ENCODE data around the gene ACTG1. TPM values are rescaled to one million over a fixed set of nuclear protein-coding genes. Genes with fewer than 3 reads are reported as not detected.
A peak's percentile ranks its signal among the peaks of the same experiment; 100 is the strongest.

Gene ACTG1
- total and polyA plus RNA-seq, 9 of the 15 experiments (the other 6 are each of a cell fraction or from before 2014, with no cell fraction given) = 224 to 1,775 (median 568) TPM

GRCh38 chr17:81536299-81537290 lies 24.0 kb upstream of the ACTG1 start (continued):
- TF ChIP-seq OTX1 (CRISPR knock-in tag; IDR thresholded peaks at IDR 0.05) = no peak
- TF ChIP-seq CHD2 (IDR thresholded peaks at IDR 0.05; ENCODE audit: low read depth, low read length) = 0 out of 2 replicates have a peak, but pooled peaks have one; percentile 12
- TF ChIP-seq BRF1 (IDR thresholded peaks at IDR 0.05; ENCODE audit: borderline replicate concordance, extremely low read depth, insufficient read length) = no peak
- TF ChIP-seq POLR2A (conservative IDR thresholded peaks at IDR 0.05) = peak; percentile 42
- peak; percentile 49; the same call in 1 of the 2 replicates for TF ChIP-seq HNRNPL (IDR thresholded peaks at IDR 0.05; ENCODE audit: low read depth, low read length)
- peak; percentile 86 for TF ChIP-seq ZBTB33 (CRISPR knock-in tag; IDR thresholded peaks at IDR 0.05)
- TF ChIP-seq TFAP4 (CRISPR knock-in tag; IDR thresholded peaks at IDR 0.05; ENCODE audit: borderline replicate concordance) = peak; percentile 43; the same call in 1 of the 2 replicates
- TF ChIP-seq FIP1L1 (IDR thresholded peaks at IDR 0.05; ENCODE audit: low read depth, low read length, poor library complexity, severe bottlenecking) = peak; percentile 35
- TF ChIP-seq RBM22 (IDR thresholded peaks at IDR 0.05; ENCODE audit: low read depth, low read length, poor library complexity, severe bottlenecking) = no peak
- TF ChIP-seq NFIC (IDR thresholded peaks at IDR 0.05) = peak; percentile 65

All from K562 (cell line).